Measurements from ENCODE around the gene DCLK1. TPM values are rescaled to one million over a fixed set of nuclear protein-coding genes. Genes with fewer than 3 reads are reported as not detected.

DCLK1 gene
- total RNA-seq, 1 experiment from 2014 or later: 36.2 TPM

DNA sequence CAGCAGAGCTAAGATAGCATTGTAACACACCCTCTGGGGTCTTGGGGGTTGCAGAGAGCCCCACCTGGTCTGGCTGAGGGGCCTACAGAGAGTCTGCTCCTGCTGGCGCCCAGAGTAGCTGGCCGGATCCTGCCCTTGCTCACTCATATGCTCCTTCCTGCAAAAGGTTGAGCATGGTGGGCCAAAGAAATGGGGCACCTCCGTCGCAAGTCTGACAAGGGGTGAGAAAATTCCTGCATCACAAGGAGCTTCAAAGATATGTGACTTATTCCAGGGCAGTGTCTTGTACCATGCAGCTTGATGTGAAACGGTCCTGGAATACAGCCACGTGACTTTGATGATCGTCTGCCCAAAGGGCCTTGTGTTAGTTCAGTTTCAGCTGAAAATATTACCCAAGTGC lies 218.3 kb downstream of the DCLK1 start:
- Histone ChIP-seq H3K56ac (ENCODE audit: insufficient read length, low read depth, low read length) (no peak overlapping the region), H4K5ac (ENCODE audit: insufficient read length, low read depth, low read length) (no peak overlapping the region), H2AFZ (ENCODE audit: low read length) (no peak overlapping the region), H2AK5ac (ENCODE audit: insufficient read length, low read length) (no peak overlapping the region), H2BK120ac (ENCODE audit: low read depth, low read length, poor library complexity, severe bottlenecking) (no peak overlapping the region), H3K4me1 (ENCODE audit: insufficient read depth, low read length) (peaks cover 8% of the 10 kb centered on the region; the same call in 1 of the 2 replicates), H2BK12ac (ENCODE audit: insufficient read length, low read depth, low read length) (no peak overlapping the region), H2BK5ac (ENCODE audit: insufficient read length, low read length) (no peak overlapping the region), H3K79me2 (ENCODE audit: insufficient read depth, low read length) (no peaks in the 10 kb centered on the region), H3K27ac (ENCODE audit: insufficient read length, low read depth, low read length) (no peak overlapping the region), H3K9ac (ENCODE audit: extremely low read depth, insufficient read length, low read length) (no peak overlapping the region), H3K14ac (ENCODE audit: insufficient read depth, low read length) (no peak overlapping the region; the same call in 1 of the 2 replicates), H3T11ph (ENCODE audit: low read length) (no peak overlapping the region), H3K9me3 (ENCODE audit: control insufficient read depth, low read depth, low read length) (no peaks in the 10 kb centered on the region), H2BK15ac (ENCODE audit: low read depth, low read length) (no peak overlapping the region), H3K27me3 (ENCODE audit: insufficient read depth, low read length) (no peaks in the 10 kb centered on the region), H4K91ac (ENCODE audit: insufficient read length, low read depth, low read length) (no peak overlapping the region), H3K4ac (ENCODE audit: low read depth, low read length) (no peak overlapping the region), H2BK20ac (ENCODE audit: low read depth, low read length, poor library complexity, severe bottlenecking) (no peak overlapping the region), H3K18ac (ENCODE audit: insufficient read length, low read depth, low read length) (no peak overlapping the region), H4K8ac (replicated peaks; ENCODE audit: insufficient read length, low read depth, low read length) (no peak overlapping the region), H3K23me2 (ENCODE audit: insufficient read length, low read depth, low read length, poor library complexity, severe bottlenecking) (no peaks in the 10 kb centered on the region), H3K23ac (ENCODE audit: insufficient read length, low read depth, low read length) (no peak overlapping the region), H3K4me2 (ENCODE audit: insufficient read depth, insufficient read length, low read length) (no peak overlapping the region), H4K20me1 (ENCODE audit: control insufficient read depth, insufficient read depth, insufficient read length) (no peaks in the 10 kb centered on the region), H3K79me1 (ENCODE audit: insufficient read depth, low read depth, low read length, poor library complexity, severe bottlenecking) (no peaks in the 10 kb centered on the region)
- Mint-ChIP-seq H3K4me3 (no peak overlapping the region), H3K27ac (no peak overlapping the region), H3K4me1 (peaks cover 55 to 56% of the 10 kb centered on the region in 2 experiments), H3K9me3 (no peaks in the 10 kb centered on the region; a peak in 3 of 5 replicates), H3K27me3 (ENCODE audit: low read depth) (no peaks in the 10 kb centered on the region), H3K36me3 (ENCODE audit: insufficient read depth in 1 of 3, low read depth in 3 of 3) (peaks cover 0 to 9% (median 3%) of the 10 kb centered on the region in 3 experiments; a peak in 3 of 7 replicates)
- no peak for DNase-seq
- no CpG with 5 or more reads among the region's 7 CpGs for WGBS (ENCODE audit: extremely low coverage, insufficient read length, low lambda C conversion rate)
- TF ChIP-seq CTCF (conservative IDR thresholded peaks at IDR 0.05): no peak
